Psoas muscle (tissue), 8 donors: ENCODE data around the gene DTNBP1. TPM values are rescaled to one million over a fixed set of nuclear protein-coding genes. Genes with fewer than 3 reads are reported as not detected.

ENCODE experiments used
- ATAC-seq, 4 donors: fragments of 200-7000 bp; cut with Tn5 transposase; one replicate each; pipeline ENCODE4 v1.9.1; 2020; ENCODE audit warnings: moderate library complexity in 3 of 4, mild to moderate bottlenecking in 2 of 4
- DNase-seq, 2 donors: peaks; one replicate each; pipeline ENCODE4 v3.0.0-alpha.2; 2020
- H3K27ac ChIP-seq: fragments of 200-600 bp; one replicate; pipeline ENCODE4 v1.8.0; 2022
- H3K27me3 ChIP-seq, 3 donors: fragments of 200-600 bp in 1 of 3; one replicate each; pipeline versions ENCODE4 v1.6.1 to v1.8.0; 2013 to 2022; ENCODE audit warnings: low read length in 2 of 3, mild to moderate bottlenecking in 2 of 3, moderate library complexity in 1 of 3; ENCODE audit not compliant: insufficient read depth in 3 of 3
- H3K36me3 ChIP-seq, 2 donors: fragments of 200-600 bp in 1 of 2; one replicate each; pipeline versions ENCODE4 v1.6.1 to v1.8.0; 2013 to 2022; ENCODE audit warnings: low read depth in 1 of 2, mild to moderate bottlenecking in 1 of 2, moderate library complexity in 1 of 2; ENCODE audit not compliant: insufficient read depth in 1 of 2
- H3K4me1 ChIP-seq: fragments of 200-600 bp; one replicate; pipeline ENCODE4 v1.8.0; 2022
- H3K4me3 ChIP-seq: fragments of 200-600 bp; one replicate; pipeline ENCODE4 v1.8.0; 2022; ENCODE audit warnings: mild to moderate bottlenecking
- H3K9me3 ChIP-seq: fragments of 200-600 bp; one replicate; pipeline ENCODE4 v1.8.0; 2022
- WGBS, 3 donors: extraction: QIAGEN DNeasy Blood & Tissue Kit; methylation state at CpG; one replicate each; pipeline versions ENCODE4 v1.1.6 to v1.1.7; 2013; 5-methylcytosine and 5-hydroxymethylcytosine counted together
- intact Hi-C, 2 donors: fragments of 100-400 bp; cut with DNase I; formaldehyde crosslinking; loops; one replicate each; pipeline versions ENCODE4 v1.11.0 to v1.14.2; 2022
- polyA plus RNA-seq, 3 donors: library from polyadenylated mRNA; stranded (reverse); fragments of 200-250 nt; gene quantifications; one replicate each; pipeline ENCODE4 v1.2.3, GENCODE V29; 2013
- total RNA-seq, 4 donors: library from RNA; stranded (reverse); fragmentation: NEBNext Ultra II Directional in 2 of 4; extraction: Animal tissue kit (Norgen Biotek cat#: 25700) in 2 of 4; gene quantifications; one replicate each; pipeline versions ENCODE4 v1.2.1 to v1.2.4, GENCODE V29; 2021 to 2023
- TF ChIP-seq, protein P1 (sequence below): fragments of 200-600 bp; IDR thresholded peaks from one replicate; pipeline ENCODE4 v1.8.0; 2022; ENCODE audit warnings: antibody characterized with exemption
- donor health status: healthy with polysubstance abuse.
- donor health status: DM: no; HTN: no; CAD: no; lungs with moderate emphysema.
- donor health status: Bipolar disorder and iron deficiency.
- donor health status: healthy.
- donor health status: DM: yes; HTN: yes; CAD: no.
- donor health status: DM: no; HTN: no; CAD: no.
- donor health status: DM: no; HTN: no; CAD: no.
- donor health status: DM: yes; HTN: yes; CAD: no.

Gene DTNBP1
- total and polyA plus RNA-seq, 7 donors: 8.0 to 22.0 (median 15.0) TPM

- Histone ChIP-seq H3K36me3 (no peaks in the 10 kb centered on the region), H3K4me1 (peaks cover 6% of the 10 kb centered on the region), H3K27me3 (no peaks in the 10 kb centered on the region), H3K27ac (no peak overlapping the region), H3K9me3 (no peaks in the 10 kb centered on the region), H3K4me3 (no peak overlapping the region)
- TF ChIP-seq, protein P1, sequence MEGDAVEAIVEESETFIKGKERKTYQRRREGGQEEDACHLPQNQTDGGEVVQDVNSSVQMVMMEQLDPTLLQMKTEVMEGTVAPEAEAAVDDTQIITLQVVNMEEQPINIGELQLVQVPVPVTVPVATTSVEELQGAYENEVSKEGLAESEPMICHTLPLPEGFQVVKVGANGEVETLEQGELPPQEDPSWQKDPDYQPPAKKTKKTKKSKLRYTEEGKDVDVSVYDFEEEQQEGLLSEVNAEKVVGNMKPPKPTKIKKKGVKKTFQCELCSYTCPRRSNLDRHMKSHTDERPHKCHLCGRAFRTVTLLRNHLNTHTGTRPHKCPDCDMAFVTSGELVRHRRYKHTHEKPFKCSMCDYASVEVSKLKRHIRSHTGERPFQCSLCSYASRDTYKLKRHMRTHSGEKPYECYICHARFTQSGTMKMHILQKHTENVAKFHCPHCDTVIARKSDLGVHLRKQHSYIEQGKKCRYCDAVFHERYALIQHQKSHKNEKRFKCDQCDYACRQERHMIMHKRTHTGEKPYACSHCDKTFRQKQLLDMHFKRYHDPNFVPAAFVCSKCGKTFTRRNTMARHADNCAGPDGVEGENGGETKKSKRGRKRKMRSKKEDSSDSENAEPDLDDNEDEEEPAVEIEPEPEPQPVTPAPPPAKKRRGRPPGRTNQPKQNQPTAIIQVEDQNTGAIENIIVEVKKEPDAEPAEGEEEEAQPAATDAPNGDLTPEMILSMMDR: no peak
- DNase-seq (no peak), ATAC-seq (no peak)
- intact Hi-C loops: no loop called here
These were observed 2.4 kb upstream of the DTNBP1 start for GRCh38 chr6:15665237-15665636.

- H3K9me3 ChIP-seq: no peaks in the 10 kb centered on the region
- peaks cover 6% of the 10 kb centered on the region for H3K4me1 ChIP-seq
- no peak for ATAC-seq
- H3K4me3 ChIP-seq: peak overlapping the region; percentile 98
- H3K27ac ChIP-seq: peak overlapping the region; percentile 96
- DNase-seq: no peak
- TF ChIP-seq, protein P1: no peak
- intact Hi-C loops: no loop called here
- H3K36me3 ChIP-seq: no peaks in the 10 kb centered on the region
- 45% methylated on average over 18 of the region's 18 CpGs for WGBS, 3 donors
- H3K27me3 ChIP-seq: no peaks in the 10 kb centered on the region
These were observed 473 bp upstream of the DTNBP1 start for GRCh38 chr6:15663130-15663871.

GRCh38 chr6:15661853-15662325, 939 bp downstream of the DTNBP1 start:
- WGBS, 3 donors: 8 to 12% (median 9%) methylated on average over 26 of the region's 26 CpGs
- Histone ChIP-seq H3K36me3 (no peaks in the 10 kb centered on the region), H3K27ac (peak overlapping the region; percentile 96), H3K4me3 (peak overlapping the region; percentile 98), H3K9me3 (no peaks in the 10 kb centered on the region), H3K4me1 (peaks cover 6% of the 10 kb centered on the region), H3K27me3 (no peaks in the 10 kb centered on the region)
- no peak for DNase-seq
- intact Hi-C loops: no loop called here
- TF ChIP-seq, protein P1: no peak
- ATAC-seq: peak in 3 of 4 donors; percentile 1 to 5 (median 4)

GRCh38 chr6:15659181-15659580, 3.6 kb downstream of the DTNBP1 start:
- ATAC-seq: no peak
- TF ChIP-seq, protein P1: no peak
- intact Hi-C loops: no loop called here
- no peaks in the 10 kb centered on the region for H3K9me3 ChIP-seq
- DNase-seq: no peak
- no peaks in the 10 kb centered on the region for H3K27me3 ChIP-seq
- peaks cover 12% of the 10 kb centered on the region for H3K4me1 ChIP-seq
- H3K4me3 ChIP-seq: no peak overlapping the region
- H3K27ac ChIP-seq: no peak overlapping the region
- 54 to 83% (median 59%) methylated on average over 7 of the region's 7 CpGs for WGBS, 3 donors
- no peaks in the 10 kb centered on the region for H3K36me3 ChIP-seq
